Neuronal stem cell (in vitro differentiated cells): Measurements from ENCODE around the gene ADGRG6.

Experiments used
- DNase-seq: peaks from one replicate; pipeline ENCODE4 v3.0.0-alpha.2; 2013; ENCODE audit warnings: low spot score
- H2AFZ ChIP-seq: one replicate; pipeline ENCODE4 v1.6.1; 2013; ENCODE audit warnings: mild to moderate bottlenecking, low read length, inconsistent platforms
- H2AK5ac ChIP-seq: 2 replicates; pipeline ENCODE4 v1.6.1; 2013; ENCODE audit warnings: low read depth, mild to moderate bottlenecking, inconsistent platforms, low read length, moderate library complexity, mixed read lengths
- H2BK120ac ChIP-seq: 2 replicates; pipeline ENCODE4 v1.6.1; 2013; ENCODE audit warnings: low read depth, mild to moderate bottlenecking, inconsistent platforms, low read length, moderate library complexity, mixed read lengths
- H2BK12ac ChIP-seq: one replicate; pipeline ENCODE4 v1.6.1; 2013; ENCODE audit warnings: low read length, inconsistent platforms
- H2BK15ac ChIP-seq: 2 replicates; pipeline ENCODE4 v1.6.1; 2013; ENCODE audit warnings: mild to moderate bottlenecking, low read length, inconsistent platforms, mixed read lengths
- H2BK5ac ChIP-seq: one replicate; pipeline ENCODE4 v1.6.1; 2013; ENCODE audit warnings: inconsistent platforms, mild to moderate bottlenecking, low read length, moderate library complexity
- H3K14ac ChIP-seq: one replicate; pipeline ENCODE4 v1.6.1; 2013; ENCODE audit warnings: low read length, inconsistent platforms
- H3K18ac ChIP-seq: 2 replicates; pipeline ENCODE4 v1.6.1; 2013; ENCODE audit warnings: low read length, inconsistent platforms
- H3K23ac ChIP-seq: 2 replicates; pipeline ENCODE4 v1.6.1; 2013; ENCODE audit warnings: low read depth, mild to moderate bottlenecking, mixed read lengths, low read length, inconsistent platforms; ENCODE audit not compliant: poor library complexity
- H3K27ac ChIP-seq: replicated peaks from 3 replicates; pipeline ENCODE4 v1.5.1; 2013; ENCODE audit warnings: low read length, inconsistent platforms
- H3K27me3 ChIP-seq, 3 experiments: 2 replicates each; pipeline ENCODE4 v1.6.1; 2013; ENCODE audit warnings: low read length in 3 of 3, mild to moderate bottlenecking in 2 of 3, inconsistent platforms in 1 of 3, low read depth in 1 of 3, mixed read lengths in 1 of 3, moderate library complexity in 1 of 3; ENCODE audit not compliant: control insufficient read depth in 3 of 3, insufficient read depth in 3 of 3
- H3K36me3 ChIP-seq, 2 donors: replicated peaks in 1 of 2; 2 replicates each; pipeline ENCODE4 v1.6.1; 2013; ENCODE audit warnings: low read length in 2 of 2; ENCODE audit not compliant: control insufficient read depth in 2 of 2, insufficient read depth in 2 of 2
- H3K4ac ChIP-seq: 2 replicates; pipeline ENCODE4 v1.6.1; 2013; ENCODE audit warnings: inconsistent platforms, mild to moderate bottlenecking, low read length, moderate library complexity
- H3K4me1 ChIP-seq, 2 donors: 1 replicate in 1 of 2; 2 replicates in 1 of 2; pipeline ENCODE4 v1.6.1; 2013; ENCODE audit warnings: low read length in 2 of 2, low read depth in 1 of 2; ENCODE audit not compliant: control insufficient read depth in 2 of 2, insufficient read depth in 1 of 2
- H3K4me2 ChIP-seq: one replicate; pipeline ENCODE4 v1.6.1; 2013; ENCODE audit warnings: mild to moderate bottlenecking, low read length, inconsistent platforms; ENCODE audit not compliant: insufficient read depth, poor library complexity, severe bottlenecking
- H3K4me3 ChIP-seq, 2 donors: 2 replicates each; pipeline ENCODE4 v1.5.1; 2013; ENCODE audit warnings: low read length in 2 of 2, mild to moderate bottlenecking in 2 of 2, inconsistent platforms in 1 of 2, moderate library complexity in 1 of 2
- H3K79me1 ChIP-seq: one replicate; pipeline ENCODE4 v1.6.1; 2013; ENCODE audit warnings: low read depth, mild to moderate bottlenecking, inconsistent platforms, low read length, moderate library complexity
- H3K9ac ChIP-seq: one replicate; pipeline ENCODE4 v1.6.1; 2013; ENCODE audit warnings: mild to moderate bottlenecking, low read depth, low read length, inconsistent platforms; ENCODE audit not compliant: poor library complexity
- H3K9me3 ChIP-seq, 2 donors: replicated peaks in 1 of 2; 2 replicates each; pipeline versions ENCODE3 to v1.6.1; 2013; ENCODE audit warnings: low read length in 2 of 2, mild to moderate bottlenecking in 2 of 2, inconsistent platforms in 1 of 2, low read depth in 1 of 2, mixed read lengths in 1 of 2, moderate library complexity in 1 of 2; ENCODE audit not compliant: control insufficient read depth in 2 of 2, insufficient read depth in 1 of 2
- H4K8ac ChIP-seq: one replicate; pipeline ENCODE4 v1.6.1; 2013; ENCODE audit warnings: low read depth, mild to moderate bottlenecking, inconsistent platforms, low read length, moderate library complexity
- H4K91ac ChIP-seq: one replicate; pipeline ENCODE4 v1.6.1; 2013; ENCODE audit warnings: low read length, low read depth, mild to moderate bottlenecking, inconsistent platforms; ENCODE audit not compliant: poor library complexity
- WGBS, 2 donors: extraction: QIAGEN DNeasy Blood & Tissue Kit; methylation state at CpG; one replicate each; pipeline ENCODE4 v1.1.7; 2013; ENCODE audit warnings: missing lambda C conversion rate in 2 of 2, mixed read lengths in 1 of 2; ENCODE audit not compliant: insufficient read length in 2 of 2, insufficient replicate concordance in 1 of 2; ENCODE audit errors: extremely low coverage in 2 of 2; 5-methylcytosine and 5-hydroxymethylcytosine counted together

ADGRG6 gene

DNA sequence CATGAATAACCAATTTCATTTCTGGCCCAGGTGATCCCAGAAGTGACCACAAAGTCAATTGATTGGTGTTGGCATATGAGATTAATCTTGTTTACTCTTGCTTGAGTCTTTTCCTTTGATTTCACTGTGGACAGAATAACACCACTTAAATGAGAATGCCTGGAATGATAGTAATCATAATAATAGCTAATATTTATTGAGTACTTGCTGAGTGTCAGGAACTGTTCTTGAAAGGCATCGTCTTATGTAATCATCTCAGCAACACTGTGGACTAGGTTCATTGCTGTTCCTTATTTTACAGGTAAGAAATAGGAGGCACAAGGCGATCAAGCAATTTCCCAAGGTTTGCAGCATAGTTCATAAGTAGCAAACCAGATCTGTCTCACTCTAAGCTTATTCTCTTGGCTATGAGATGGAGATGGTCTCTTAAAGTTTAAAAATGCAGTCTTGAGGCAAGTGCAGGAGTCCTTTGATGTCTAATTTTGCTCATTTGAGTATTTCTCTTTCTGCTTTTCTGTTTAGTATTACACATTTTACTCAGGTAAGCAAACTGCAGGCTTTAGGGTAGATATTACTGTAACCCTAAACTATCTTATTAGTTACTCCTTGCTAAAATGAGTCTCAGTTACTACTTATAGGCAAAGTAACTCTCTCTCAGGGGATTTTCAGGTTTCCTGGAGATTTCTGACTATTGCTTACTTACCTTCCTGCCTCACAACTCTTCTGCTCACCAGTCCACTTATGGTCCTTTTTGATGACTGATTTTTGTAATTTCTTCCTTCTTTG lies 6.3 kb downstream of the ADGRG6 start:
- Histone ChIP-seq H3K18ac (no peak overlapping the region), H2BK15ac (no peak overlapping the region), H2BK12ac (no peak overlapping the region), H4K91ac (no peak overlapping the region), H3K9ac (no peak overlapping the region), H3K4me3 (no peak overlapping the region), H3K36me3 (no peaks in the 10 kb centered on the region), H2BK120ac (no peak overlapping the region), H2AFZ (no peak overlapping the region), H4K8ac (no peak overlapping the region), H3K79me1 (no peaks in the 10 kb centered on the region), H2AK5ac (no peak overlapping the region), H3K27ac (no peak overlapping the region), H3K23ac (no peak overlapping the region), H3K4me1 (no peaks in the 10 kb centered on the region), H3K9me3 (no peaks in the 10 kb centered on the region), H3K4me2 (no peak overlapping the region), H3K4ac (no peak overlapping the region), H3K27me3 (no peaks in the 10 kb centered on the region), H2BK5ac (no peak overlapping the region), H3K14ac (no peak overlapping the region)
- WGBS, 2 donors = no CpG with 5 or more reads among the region's 2 CpGs
- DNase-seq = no peak

DNA sequence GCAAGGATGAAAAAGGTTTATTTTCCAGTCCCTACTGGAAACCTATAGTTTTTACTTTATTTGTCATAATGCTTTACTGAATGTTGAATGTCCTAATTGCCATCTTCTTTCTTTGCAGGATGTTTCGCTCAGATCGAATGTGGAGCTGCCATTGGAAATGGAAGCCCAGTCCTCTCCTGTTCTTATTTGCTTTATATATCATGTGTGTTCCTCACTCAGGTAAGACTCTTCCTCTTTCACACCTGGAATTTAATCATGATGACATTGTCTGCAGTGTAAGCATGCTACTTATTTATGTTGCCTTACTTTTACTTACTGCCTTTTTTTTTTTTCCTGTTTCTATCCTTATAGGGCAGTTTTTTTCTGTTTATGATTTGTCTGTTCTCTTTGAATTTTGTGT lies 7.6 kb downstream of the ADGRG6 start:
- no peak overlapping the region for H3K18ac ChIP-seq
- H3K79me1 ChIP-seq = no peaks in the 10 kb centered on the region
- H2BK5ac ChIP-seq = no peak overlapping the region
- no peak overlapping the region for H3K4me3 ChIP-seq
- H3K4me1 ChIP-seq = no peaks in the 10 kb centered on the region
- no peaks in the 10 kb centered on the region for H3K27me3 ChIP-seq
- DNase-seq = no peak
- no peak overlapping the region for H4K8ac ChIP-seq
- H3K27ac ChIP-seq = no peak overlapping the region
- no peak overlapping the region for H2BK120ac ChIP-seq
- no peak overlapping the region for H2BK12ac ChIP-seq
- no peak overlapping the region for H3K9ac ChIP-seq
- H2AK5ac ChIP-seq = no peak overlapping the region
- H4K91ac ChIP-seq = no peak overlapping the region
- no peaks in the 10 kb centered on the region for H3K36me3 ChIP-seq
- no peak overlapping the region for H3K14ac ChIP-seq
- H2AFZ ChIP-seq = no peak overlapping the region
- H3K9me3 ChIP-seq = no peaks in the 10 kb centered on the region
- H3K23ac ChIP-seq = no peak overlapping the region
- no CpG with 5 or more reads among the region's 2 CpGs for WGBS, 2 donors
- no peak overlapping the region for H3K4ac ChIP-seq
- no peak overlapping the region for H2BK15ac ChIP-seq
- no peak overlapping the region for H3K4me2 ChIP-seq

DNA sequence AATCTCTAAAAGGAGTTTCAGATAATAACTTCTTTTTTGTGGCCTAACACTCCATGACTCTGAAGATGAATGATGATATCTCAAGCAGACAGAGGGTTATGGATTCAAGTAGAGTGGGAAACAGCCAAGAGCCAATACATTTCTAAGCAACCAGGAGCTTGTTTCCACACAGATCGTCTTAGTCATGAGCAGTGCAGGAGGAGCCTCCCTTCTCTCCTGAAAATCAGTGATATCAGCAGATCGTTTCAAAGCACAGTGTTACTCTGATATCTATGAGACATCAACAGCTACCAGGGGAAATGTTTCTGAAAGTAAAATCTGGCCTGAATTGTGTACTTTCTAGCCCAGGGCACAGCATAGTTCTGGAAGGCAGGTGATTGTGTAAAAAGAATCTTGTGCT lies 11.5 kb downstream of the ADGRG6 start:
- H2BK12ac ChIP-seq = no peak overlapping the region
- no peaks in the 10 kb centered on the region for H3K9me3 ChIP-seq
- DNase-seq = no peak
- H2BK15ac ChIP-seq = no peak overlapping the region
- no CpG with 5 or more reads among the region's 2 CpGs for WGBS, 2 donors
- no peaks in the 10 kb centered on the region for H3K79me1 ChIP-seq
- no peak overlapping the region for H4K8ac ChIP-seq
- no peaks in the 10 kb centered on the region for H3K27me3 ChIP-seq
- H3K27ac ChIP-seq = no peak overlapping the region
- no peak overlapping the region for H3K14ac ChIP-seq
- H4K91ac ChIP-seq = no peak overlapping the region
- no peak overlapping the region for H3K4me2 ChIP-seq
- no peak overlapping the region for H3K4me3 ChIP-seq
- no peak overlapping the region for H3K4ac ChIP-seq
- H3K9ac ChIP-seq = no peak overlapping the region
- no peak overlapping the region for H2AK5ac ChIP-seq
- H3K36me3 ChIP-seq = no peaks in the 10 kb centered on the region
- H2BK5ac ChIP-seq = no peak overlapping the region
- H3K4me1 ChIP-seq = no peaks in the 10 kb centered on the region
- H2BK120ac ChIP-seq = no peak overlapping the region
- H3K23ac ChIP-seq = no peak overlapping the region
- H2AFZ ChIP-seq = peak overlapping the region; percentile 41
- H3K18ac ChIP-seq = no peak overlapping the region

DNA sequence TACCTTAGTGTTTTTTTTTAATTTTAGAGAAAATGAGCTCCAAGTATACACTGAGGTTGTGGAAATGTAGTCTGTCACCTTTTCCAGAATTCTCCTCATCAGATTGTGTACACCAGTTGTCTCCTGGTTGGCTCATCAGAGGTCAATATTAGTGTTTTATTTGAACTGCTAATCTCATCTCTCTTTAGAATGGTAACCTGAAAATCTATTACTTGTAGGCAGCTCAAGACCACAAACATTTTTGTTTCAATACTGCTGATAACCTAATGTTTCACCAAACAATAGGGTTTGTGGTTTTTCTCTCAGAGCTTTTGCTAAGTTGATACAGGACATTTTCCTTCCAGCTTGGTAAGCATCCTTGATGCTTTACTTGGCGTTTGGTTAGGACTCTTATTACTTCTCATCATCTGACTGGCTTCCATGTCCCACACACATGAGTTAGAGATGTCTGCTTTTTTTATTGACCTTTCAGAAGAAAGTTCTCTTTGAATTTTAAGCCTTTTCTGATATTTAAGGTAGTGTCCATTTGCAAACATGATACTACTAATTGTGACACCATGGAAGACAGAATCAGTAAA lies 15.1 kb downstream of the ADGRG6 start:
- DNase-seq = no peak
- no peak overlapping the region for H3K4me3 ChIP-seq
- H4K8ac ChIP-seq = no peak overlapping the region
- H3K23ac ChIP-seq = no peak overlapping the region
- no peak overlapping the region for H2AFZ ChIP-seq
- H2BK12ac ChIP-seq = no peak overlapping the region
- H2AK5ac ChIP-seq = no peak overlapping the region
- no peak overlapping the region for H4K91ac ChIP-seq
- H3K14ac ChIP-seq = no peak overlapping the region
- H2BK15ac ChIP-seq = no peak overlapping the region
- no peaks in the 10 kb centered on the region for H3K79me1 ChIP-seq
- H3K4me2 ChIP-seq = no peak overlapping the region
- H3K4ac ChIP-seq = no peak overlapping the region
- H2BK5ac ChIP-seq = no peak overlapping the region
- no CpG with 5 or more reads among the region's 1 CpG for WGBS, 2 donors
- H3K9ac ChIP-seq = no peak overlapping the region
- no peaks in the 10 kb centered on the region for H3K4me1 ChIP-seq
- H3K9me3 ChIP-seq = no peaks in the 10 kb centered on the region
- H3K27ac ChIP-seq = no peak overlapping the region
- no peaks in the 10 kb centered on the region for H3K27me3 ChIP-seq
- H3K36me3 ChIP-seq = no peaks in the 10 kb centered on the region
- H2BK120ac ChIP-seq = no peak overlapping the region
- no peak overlapping the region for H3K18ac ChIP-seq
